ENCODE measurements around the gene SQOR. TPM values are rescaled to one million over a fixed set of nuclear protein-coding genes. Genes with fewer than 3 reads are reported as not detected.

SQOR gene
- total and polyA plus RNA-seq, 9 donors: 5.5 to 35.1 (median 11.8) TPM

DNA sequence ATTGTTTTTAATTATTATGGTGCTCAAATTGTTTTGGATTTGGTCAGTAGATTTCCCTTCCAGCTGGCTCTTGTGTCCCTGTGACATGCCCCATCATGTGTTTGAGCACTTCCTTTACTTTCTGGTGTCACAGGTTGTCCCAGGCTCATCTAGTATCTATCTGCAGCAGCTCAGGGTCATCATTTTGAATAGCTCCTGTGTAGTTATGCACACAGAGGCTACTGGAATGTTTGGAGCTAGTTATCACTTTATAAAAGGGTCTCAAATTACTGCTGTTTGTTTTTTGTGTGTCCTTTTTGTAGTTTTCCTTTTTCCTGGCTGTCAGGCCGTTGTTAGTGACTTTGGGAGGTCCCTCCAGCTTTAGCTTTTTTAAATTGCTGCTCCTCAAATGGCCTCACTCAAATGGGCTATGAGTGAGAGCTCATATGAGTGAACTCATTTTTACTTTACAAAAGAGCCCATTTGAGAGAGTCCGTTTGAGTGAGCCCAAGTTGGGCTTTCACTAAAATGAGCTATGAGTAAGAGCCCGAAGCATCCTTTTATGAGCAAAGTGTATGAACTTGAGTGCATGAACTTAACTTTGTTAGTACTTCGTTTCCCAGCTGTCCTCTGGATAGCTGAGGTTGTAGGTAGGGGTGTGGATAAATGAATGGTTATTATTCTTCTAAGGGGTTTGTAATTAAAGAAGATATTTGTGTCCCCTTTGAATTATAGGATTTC is 43.8 kb downstream of the SQOR start:
- Histone ChIP-seq H3K4me3 (no peak overlapping the region), H3K27ac (no peak overlapping the region), H3K36me3 (no peaks in the 10 kb centered on the region), H3K4me1 (ENCODE audit: insufficient read depth) (no peaks in the 10 kb centered on the region), H3K9me3 (no peaks in the 10 kb centered on the region), H3K27me3 (no peaks in the 10 kb centered on the region)
- no peak for DNase-seq
- intact Hi-C loops (cut with DNase I): no loop called here
- no peak for TF ChIP-seq EP300 (IDR thresholded peaks at IDR 0.05)
- TF ChIP-seq, protein P1, sequence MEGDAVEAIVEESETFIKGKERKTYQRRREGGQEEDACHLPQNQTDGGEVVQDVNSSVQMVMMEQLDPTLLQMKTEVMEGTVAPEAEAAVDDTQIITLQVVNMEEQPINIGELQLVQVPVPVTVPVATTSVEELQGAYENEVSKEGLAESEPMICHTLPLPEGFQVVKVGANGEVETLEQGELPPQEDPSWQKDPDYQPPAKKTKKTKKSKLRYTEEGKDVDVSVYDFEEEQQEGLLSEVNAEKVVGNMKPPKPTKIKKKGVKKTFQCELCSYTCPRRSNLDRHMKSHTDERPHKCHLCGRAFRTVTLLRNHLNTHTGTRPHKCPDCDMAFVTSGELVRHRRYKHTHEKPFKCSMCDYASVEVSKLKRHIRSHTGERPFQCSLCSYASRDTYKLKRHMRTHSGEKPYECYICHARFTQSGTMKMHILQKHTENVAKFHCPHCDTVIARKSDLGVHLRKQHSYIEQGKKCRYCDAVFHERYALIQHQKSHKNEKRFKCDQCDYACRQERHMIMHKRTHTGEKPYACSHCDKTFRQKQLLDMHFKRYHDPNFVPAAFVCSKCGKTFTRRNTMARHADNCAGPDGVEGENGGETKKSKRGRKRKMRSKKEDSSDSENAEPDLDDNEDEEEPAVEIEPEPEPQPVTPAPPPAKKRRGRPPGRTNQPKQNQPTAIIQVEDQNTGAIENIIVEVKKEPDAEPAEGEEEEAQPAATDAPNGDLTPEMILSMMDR (IDR thresholded peaks at IDR 0.05): no peak
- no peak for TF ChIP-seq POLR2A (IDR thresholded peaks at IDR 0.05)
- 64 to 75% (median 70%) methylated on average over 4 of the region's 4 CpGs for WGBS, 3 donors

- H3K27ac ChIP-seq: no peak overlapping the region
- H3K4me3 ChIP-seq: no peak overlapping the region
- no peaks in the 10 kb centered on the region for H3K9me3 ChIP-seq
- DNase-seq: no peak
- no peaks in the 10 kb centered on the region for H3K36me3 ChIP-seq
- H3K27me3 ChIP-seq: no peaks in the 10 kb centered on the region
- intact Hi-C loops (cut with DNase I): no loop called here
- 95 to 96% (median 95%) methylated on average over 2 of the region's 2 CpGs for whole genome bisulfite sequencing, 3 donors
- no peak for TF ChIP-seq POLR2A (IDR thresholded peaks at IDR 0.05)
- no peak for TF ChIP-seq EP300 (IDR thresholded peaks at IDR 0.05)
- TF ChIP-seq, protein P1 (IDR thresholded peaks at IDR 0.05): no peak
- no peaks in the 10 kb centered on the region for H3K4me1 ChIP-seq (ENCODE audit: insufficient read depth)
Measured at GRCh38 chr15:45684533-45684932, 49.7 kb downstream of the SQOR start.

DNA sequence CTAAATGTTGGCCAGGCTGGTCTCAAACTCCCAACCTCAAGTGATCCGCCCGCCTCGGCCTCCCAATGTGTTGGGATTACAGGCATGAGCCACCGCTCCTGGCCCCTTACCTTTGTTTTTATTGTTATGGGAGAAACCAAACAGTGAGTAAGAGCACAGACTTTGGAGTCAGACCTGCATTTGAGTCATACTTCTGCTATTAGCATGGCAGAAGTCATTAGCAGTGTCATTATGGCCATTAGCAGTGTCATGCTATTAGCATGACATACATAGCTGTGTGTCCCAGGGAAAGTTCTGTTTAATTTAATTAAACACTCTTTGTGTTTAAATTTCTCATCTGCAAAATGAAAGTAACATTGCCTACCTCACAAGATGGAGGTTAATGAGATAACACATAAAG is 54.8 kb downstream of the SQOR start:
- no peak for TF ChIP-seq POLR2A (IDR thresholded peaks at IDR 0.05)
- TF ChIP-seq, protein P1 (IDR thresholded peaks at IDR 0.05): no peak
- TF ChIP-seq EP300 (IDR thresholded peaks at IDR 0.05): no peak
- WGBS, 3 donors: 73 to 98% (median 95%) methylated on average over 4 of the region's 4 CpGs
- Histone ChIP-seq H3K4me3 (no peak overlapping the region), H3K9me3 (no peaks in the 10 kb centered on the region), H3K36me3 (no peaks in the 10 kb centered on the region), H3K27me3 (no peaks in the 10 kb centered on the region), H3K4me1 (ENCODE audit: insufficient read depth) (no peaks in the 10 kb centered on the region), H3K27ac (no peak overlapping the region)
- no peak for DNase-seq
- intact Hi-C loops (cut with DNase I): no loop called here

GRCh38 chr15:45690581-45691260 is 55.9 kb downstream of the SQOR start:
- no peaks in the 10 kb centered on the region for H3K36me3 ChIP-seq
- no peak for DNase-seq

More at GRCh38 chr15:45690581-45691260, 55.9 kb downstream of the SQOR start:
- intact Hi-C loops (cut with DNase I): no loop called here
- Histone ChIP-seq H3K4me3 (no peak overlapping the region), H3K9me3 (no peaks in the 10 kb centered on the region), H3K27ac (no peak overlapping the region), H3K27me3 (no peaks in the 10 kb centered on the region), H3K4me1 (ENCODE audit: insufficient read depth) (no peaks in the 10 kb centered on the region)
- TF ChIP-seq EP300 (IDR thresholded peaks at IDR 0.05) (no peak), POLR2A (IDR thresholded peaks at IDR 0.05) (no peak)
- TF ChIP-seq, protein P1 (IDR thresholded peaks at IDR 0.05): no peak
- 74 to 88% (median 78%) methylated on average over 6 of the region's 6 CpGs for WGBS, 3 donors
